Hepatocyte (in vitro differentiated cells): ENCODE results near the gene ATP8A1.

Experiments
- CTCF ChIP-seq: fragments of 200-600 bp; sonication (generic); IDR thresholded peaks from 2 replicates; pipeline ENCODE4 v1.5.1; 2016; ENCODE audit warnings: antibody characterized with exemption, mild to moderate bottlenecking; ENCODE audit not compliant: poor library complexity
- EZH2 ChIP-seq: fragments of 200-600 bp; sonication (generic); IDR thresholded peaks from 2 replicates; pipeline ENCODE4 v1.6.1; 2016; ENCODE audit warnings: antibody characterized with exemption, mild to moderate bottlenecking, borderline replicate concordance
- EZH2phosphoT487 ChIP-seq: fragments of 200-600 bp; sonication (generic); IDR thresholded peaks from one replicate; pipeline ENCODE4 v1.6.1; 2018; ENCODE audit warnings: antibody characterized with exemption, mild to moderate bottlenecking, low read depth, moderate library complexity; ENCODE audit not compliant: unreplicated experiment, severe bottlenecking

GRCh38 chr4:42558156-42558555, 98.7 kb downstream of the ATP8A1 start:
- TF ChIP-seq CTCF (no peak), EZH2phosphoT487 (no peak), EZH2 (no peak)
